ENCODE results near the gene DIP2B. TPM values are rescaled to one million over a fixed set of nuclear protein-coding genes. Genes with fewer than 3 reads are reported as not detected.

The DIP2B gene
- total and polyA plus RNA-seq, 2 donors (not counting 1 experiment from before 2014, with no cell fraction given): 12.6 to 21.0 TPM

GRCh38 chr12:50621399-50622300 is 116.9 kb downstream of the DIP2B start:
- Histone ChIP-seq H3K9ac (ENCODE audit: insufficient read depth, low read length) (no peak overlapping the region), H3K27ac (ENCODE audit: insufficient read depth, low read length) (no peak overlapping the region), H3K4me1 (ENCODE audit: control insufficient read depth, extremely low read depth, insufficient read depth, low read length) (peaks cover 10% of the 10 kb centered on the region), H3K27me3 (ENCODE audit: control insufficient read depth, insufficient read depth, low read length) (no peaks in the 10 kb centered on the region), H3K36me3 (ENCODE audit: control insufficient read depth, insufficient read depth, low read length) (no peaks in the 10 kb centered on the region), H3K9me3 (ENCODE audit: control insufficient read depth, insufficient read depth, low read depth, low read length) (no peaks in the 10 kb centered on the region), H4K20me1 (ENCODE audit: control insufficient read depth, extremely low read depth, insufficient read depth, low read length) (no peaks in the 10 kb centered on the region), H3K4me3 (replicated peaks in 1 of 4; ENCODE audit: control extremely low read depth in 1 of 4, insufficient read depth in 1 of 4, low read depth in 3 of 4, low read length in 4 of 4) (no peak overlapping the region), H3K4me2 (ENCODE audit: extremely low read depth, insufficient read depth, low read length) (peak overlapping the region; percentile 49), H2AFZ (ENCODE audit: low read length) (no peak overlapping the region), H3K79me2 (ENCODE audit: control insufficient read depth, insufficient read depth, low read length) (no peaks in the 10 kb centered on the region)
- peak in 1 of 2 donors; percentile 39 for DNase-seq (ENCODE audit: low read depth in 2 of 2)
- TF ChIP-seq EZH2 (IDR thresholded peaks at IDR 0.05; ENCODE audit: low read length, missing control alignments) (no peak), CTCF (conservative IDR thresholded peaks at IDR 0.05 in 1 of 2, IDR thresholded peaks at IDR 0.05 in 1 of 2; ENCODE audit: low read depth in 1 of 2, low read length in 2 of 2) (no peak)

GRCh38 chr12:50625029-50625925 is 120.5 kb downstream of the DIP2B start:
- Histone ChIP-seq H3K79me2 (ENCODE audit: control insufficient read depth, insufficient read depth, low read length) (no peaks in the 10 kb centered on the region), H3K4me2 (ENCODE audit: extremely low read depth, insufficient read depth, low read length) (no peak overlapping the region), H3K36me3 (ENCODE audit: control insufficient read depth, insufficient read depth, low read length) (no peaks in the 10 kb centered on the region), H3K4me3 (replicated peaks in 1 of 4; ENCODE audit: control extremely low read depth in 1 of 4, insufficient read depth in 1 of 4, low read depth in 3 of 4, low read length in 4 of 4) (no peak overlapping the region), H4K20me1 (ENCODE audit: control insufficient read depth, extremely low read depth, insufficient read depth, low read length) (no peaks in the 10 kb centered on the region), H3K9me3 (ENCODE audit: control insufficient read depth, insufficient read depth, low read depth, low read length) (no peaks in the 10 kb centered on the region), H3K9ac (ENCODE audit: insufficient read depth, low read length) (no peak overlapping the region), H3K27me3 (ENCODE audit: control insufficient read depth, insufficient read depth, low read length) (no peaks in the 10 kb centered on the region), H2AFZ (ENCODE audit: low read length) (no peak overlapping the region), H3K4me1 (ENCODE audit: control insufficient read depth, extremely low read depth, insufficient read depth, low read length) (peaks cover 7% of the 10 kb centered on the region), H3K27ac (ENCODE audit: insufficient read depth, low read length) (no peak overlapping the region)
- peak in 1 of 2 donors; percentile 43 for DNase-seq (ENCODE audit: low read depth in 2 of 2)
- TF ChIP-seq EZH2 (IDR thresholded peaks at IDR 0.05; ENCODE audit: low read length, missing control alignments) (no peak), CTCF (conservative IDR thresholded peaks at IDR 0.05 in 1 of 2, IDR thresholded peaks at IDR 0.05 in 1 of 2; ENCODE audit: low read depth in 1 of 2, low read length in 2 of 2) (no peak)

GRCh38 chr12:50626026-50626425 is 121.2 kb downstream of the DIP2B start:
- no peak overlapping the region for H2AFZ ChIP-seq (ENCODE audit: low read length)
- no peaks in the 10 kb centered on the region for H3K36me3 ChIP-seq (ENCODE audit: control insufficient read depth, insufficient read depth, low read length)
- no peak for DNase-seq (ENCODE audit: low read depth in 2 of 2)
- no peak overlapping the region for H3K9ac ChIP-seq (ENCODE audit: insufficient read depth, low read length)
- no peaks in the 10 kb centered on the region for H3K27me3 ChIP-seq (ENCODE audit: control insufficient read depth, insufficient read depth, low read length)
- H3K4me1 ChIP-seq (ENCODE audit: control insufficient read depth, extremely low read depth, insufficient read depth, low read length): peaks cover 2% of the 10 kb centered on the region
- no peaks in the 10 kb centered on the region for H3K79me2 ChIP-seq (ENCODE audit: control insufficient read depth, insufficient read depth, low read length)
- no peaks in the 10 kb centered on the region for H3K9me3 ChIP-seq (ENCODE audit: control insufficient read depth, insufficient read depth, low read depth, low read length)
- H3K27ac ChIP-seq (ENCODE audit: insufficient read depth, low read length): no peak overlapping the region
- no peak for TF ChIP-seq CTCF (conservative IDR thresholded peaks at IDR 0.05 in 1 of 2, IDR thresholded peaks at IDR 0.05 in 1 of 2; ENCODE audit: low read depth in 1 of 2, low read length in 2 of 2)
- no peak for TF ChIP-seq EZH2 (IDR thresholded peaks at IDR 0.05; ENCODE audit: low read length, missing control alignments)
- no peak overlapping the region for H3K4me2 ChIP-seq (ENCODE audit: extremely low read depth, insufficient read depth, low read length)
- no peaks in the 10 kb centered on the region for H4K20me1 ChIP-seq (ENCODE audit: control insufficient read depth, extremely low read depth, insufficient read depth, low read length)
- no peak overlapping the region for H3K4me3 ChIP-seq (replicated peaks in 1 of 4; ENCODE audit: control extremely low read depth in 1 of 4, insufficient read depth in 1 of 4, low read depth in 3 of 4, low read length in 4 of 4)
